HEK293T (cell line): Measurements from ENCODE around the gene GPN3.
A peak's percentile ranks its signal among the peaks of the same experiment; 100 is the strongest.
"Not testable (repeated sequence)": the region's sequence is repeated elsewhere in the genome, so short reads cannot be mapped to it uniquely, and the experiment has no call there.

Experiments used
- CTCF ChIA-PET: fragments of 350-600 bp; formaldehyde crosslinking; extraction: SDS; loops from one replicate; lab custom pipeline; 2021; ENCODE audit warnings: antibody characterized with exemption, inconsistent platforms; lab: Yijun Ruan, JAX
- POLR2A ChIA-PET: fragments of 350-600 bp; formaldehyde crosslinking; extraction: SDS; loops from one replicate; lab custom pipeline; 2020; ENCODE audit warnings: antibody characterized with exemption, inconsistent platforms; lab: Yijun Ruan, JAX
- DNase-seq: peaks from one replicate; pipeline ENCODE4 v3.0.0; 2012; ENCODE audit warnings: mixed read lengths; ENCODE audit errors: extremely low spot score
- ARNT ChIP-seq: fragments of 450-650 bp; IDR thresholded peaks from 2 replicates; pipeline ENCODE4 v1.6.1; 2017; ENCODE audit warnings: mild to moderate bottlenecking
- BHLHE40 ChIP-seq: fragments of 450-650 bp; IDR thresholded peaks from 2 replicates; pipeline ENCODE4 v1.6.1; 2016; ENCODE audit warnings: mild to moderate bottlenecking, moderate library complexity, borderline replicate concordance
- CTBP1 ChIP-seq: fragments of 450-650 bp; IDR thresholded peaks from 2 replicates; pipeline ENCODE4 v1.6.1; 2016; ENCODE audit warnings: borderline replicate concordance
- ELF4 ChIP-seq: fragments of 450-650 bp; IDR thresholded peaks from 2 replicates; pipeline ENCODE4 v1.6.1; 2017; ENCODE audit warnings: antibody characterized with exemption
- FOXA1 ChIP-seq: fragments of 450-650 bp; IDR thresholded peaks from 2 replicates; pipeline ENCODE4 v1.6.1; 2016; ENCODE audit warnings: mild to moderate bottlenecking
- FOXK2 ChIP-seq: fragments of 450-650 bp; IDR thresholded peaks from 2 replicates; pipeline ENCODE4 v1.6.1; 2016; ENCODE audit warnings: mild to moderate bottlenecking
- FOXM1 ChIP-seq: fragments of 450-650 bp; IDR thresholded peaks from 2 replicates; pipeline ENCODE4 v1.6.1; 2017; ENCODE audit warnings: mild to moderate bottlenecking, borderline replicate concordance
- HDGF ChIP-seq: fragments of 450-650 bp; IDR thresholded peaks from 2 replicates; pipeline ENCODE4 v1.6.1; 2017; ENCODE audit warnings: antibody characterized with exemption, borderline replicate concordance
- L3MBTL2 ChIP-seq: fragments of 450-650 bp; conservative IDR thresholded peaks from 2 replicates; pipeline ENCODE4 v1.6.1; 2016; ENCODE audit warnings: mild to moderate bottlenecking
- LEF1 ChIP-seq: fragments of 450-650 bp; IDR thresholded peaks from 2 replicates; pipeline ENCODE4 v1.6.1; 2017; ENCODE audit warnings: mild to moderate bottlenecking, borderline replicate concordance
- NFRKB ChIP-seq: fragments of 450-650 bp; IDR thresholded peaks from 2 replicates; pipeline ENCODE4 v1.6.1; 2016; ENCODE audit warnings: mild to moderate bottlenecking, moderate library complexity
- SP1 ChIP-seq: fragments of 450-650 bp; IDR thresholded peaks from 2 replicates; pipeline ENCODE4 v1.6.1; 2017
- SUZ12 ChIP-seq: fragments of 450-650 bp; IDR thresholded peaks from 2 replicates; pipeline ENCODE4 v1.6.1; 2016; ENCODE audit warnings: mild to moderate bottlenecking
- TARDBP ChIP-seq: fragments of 450-650 bp; IDR thresholded peaks from 2 replicates; pipeline ENCODE4 v1.6.1; 2016
- ZNF384 ChIP-seq: fragments of 450-650 bp; IDR thresholded peaks from 2 replicates; pipeline ENCODE4 v1.6.1; 2016
- TF ChIP-seq, protein P1 (sequence below): fragments of 450-650 bp; IDR thresholded peaks from 2 replicates; pipeline ENCODE4 v1.6.1; 2016

GPN3 gene

DNA sequence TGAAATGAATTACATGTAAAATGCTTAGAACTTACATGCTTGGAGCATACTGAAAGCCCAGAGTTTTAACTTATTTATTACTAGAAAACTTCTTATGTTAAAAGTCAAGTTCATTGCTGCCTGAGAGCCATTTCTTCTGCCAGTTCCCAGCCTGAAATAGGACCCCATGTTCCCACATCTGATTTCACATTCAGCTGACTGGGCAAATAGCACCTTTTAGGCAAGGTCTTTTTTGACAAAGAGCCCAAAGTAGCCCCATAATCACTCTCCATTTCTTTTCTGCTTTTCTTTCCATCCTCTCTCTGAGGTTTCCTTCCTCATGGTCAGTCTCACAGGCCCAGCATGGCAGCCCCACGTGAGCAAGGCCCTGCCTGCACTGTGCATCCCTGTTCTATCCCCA, 16.8 kb downstream of the GPN3 start:
- DNase-seq: no peak
- ChIA-PET POLR2A (interaction anchor here (1.8 kb wide), 1 partner anchor 8 kb away, joined by 8 read pairs; no protein-coding TSS in a partner anchor), CTCF (no interaction called here)
- TF ChIP-seq CTBP1 (no peak), HDGF (no peak), ARNT (no peak), NFRKB (no peak), ELF4 (no peak), LEF1 (no peak), BHLHE40 (no peak), FOXA1 (no peak), L3MBTL2 (no peak), FOXK2 (no peak), FOXM1 (no peak), TARDBP (no peak)
- TF ChIP-seq, protein P1, sequence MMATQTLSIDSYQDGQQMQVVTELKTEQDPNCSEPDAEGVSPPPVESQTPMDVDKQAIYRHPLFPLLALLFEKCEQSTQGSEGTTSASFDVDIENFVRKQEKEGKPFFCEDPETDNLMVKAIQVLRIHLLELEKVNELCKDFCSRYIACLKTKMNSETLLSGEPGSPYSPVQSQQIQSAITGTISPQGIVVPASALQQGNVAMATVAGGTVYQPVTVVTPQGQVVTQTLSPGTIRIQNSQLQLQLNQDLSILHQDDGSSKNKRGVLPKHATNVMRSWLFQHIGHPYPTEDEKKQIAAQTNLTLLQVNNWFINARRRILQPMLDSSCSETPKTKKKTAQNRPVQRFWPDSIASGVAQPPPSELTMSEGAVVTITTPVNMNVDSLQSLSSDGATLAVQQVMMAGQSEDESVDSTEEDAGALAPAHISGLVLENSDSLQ: no peak

DNA sequence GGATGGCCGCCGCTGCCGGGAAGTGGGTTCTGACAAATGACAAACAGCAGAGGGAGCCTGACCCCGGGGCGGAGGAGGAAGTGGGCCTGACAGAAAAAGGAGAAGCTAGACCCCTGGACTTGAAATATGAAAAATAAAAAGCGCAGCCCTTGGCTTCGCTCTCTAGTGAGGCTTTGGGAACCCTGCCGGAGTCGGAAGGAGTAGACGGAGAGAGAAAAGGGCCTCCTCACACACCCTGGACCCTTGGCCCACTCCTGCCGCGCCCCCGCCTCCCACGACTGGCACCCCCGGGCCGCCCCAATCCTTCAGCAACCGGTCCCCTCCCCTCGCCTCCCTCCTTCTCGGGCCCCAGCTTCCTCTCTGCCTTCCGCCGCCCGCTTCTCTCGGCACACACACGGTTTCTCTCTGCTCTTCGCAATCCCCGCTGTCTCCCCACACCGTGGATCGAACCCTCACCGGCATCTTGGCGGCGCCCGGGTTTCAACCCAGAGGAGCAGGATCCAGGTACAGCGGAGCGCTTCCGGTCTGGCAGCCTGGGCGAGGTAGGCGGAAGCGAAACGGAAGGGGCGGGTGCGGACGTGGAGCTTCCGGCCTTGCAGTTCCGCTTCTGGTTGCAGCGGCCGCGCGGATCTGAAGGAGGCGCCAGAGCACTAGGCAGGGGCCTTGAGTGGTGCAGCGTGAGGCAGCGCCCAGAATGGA, 18.1 kb downstream of the GPN3 start, which contains the start of gene ARPC3:
TSS of gene ARPC3 (minus strand) at position 539 of the 699 bp plus-strand sequence. CDS start at position 462, 77 bp downstream.
- TF ChIP-seq FOXA1 (no peak), FOXM1 (no peak), SUZ12 (no peak), CTBP1 (no peak), ARNT (no peak), ZNF384 (no peak), ELF4 (peak; percentile 93), SP1 (no peak), L3MBTL2 (no peak)
- CTCF ChIA-PET: interaction anchor here (0.6 to 1.9 kb wide), 13 partner anchors 16 to 574 kb away, joined by 3 to 15 read pairs (median 5); partner anchors contain the start of genes FAM216A, GPN3 and TCTN1
- POLR2A ChIA-PET: interaction anchor here (0.6 to 2.3 kb wide), 16 partner anchors 9 to 377 kb away, joined by 3 to 49 read pairs (median 4); partner anchors contain the start of genes FAM216A, GPN3 and TCTN1
- DNase-seq: peak; percentile 93

DNA sequence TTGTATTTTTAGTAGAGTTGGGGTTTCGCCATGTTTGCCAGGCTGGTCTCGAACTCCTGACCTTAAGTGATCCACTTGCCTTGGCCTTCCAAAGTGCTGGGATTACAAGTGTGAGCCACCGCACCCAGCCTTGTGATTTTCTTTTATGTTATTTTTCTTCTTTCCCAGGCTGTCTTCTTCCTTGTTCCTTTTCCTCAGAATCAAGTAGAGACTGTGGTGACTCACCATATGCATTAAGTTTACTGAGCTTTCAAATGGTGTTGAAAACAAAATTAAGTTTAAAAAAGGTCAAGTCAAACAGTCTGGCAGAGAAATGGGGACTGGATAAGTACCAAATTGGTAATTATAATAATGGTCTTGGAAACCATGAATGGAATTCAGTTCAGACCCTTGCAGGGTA, 23.6 kb downstream of the GPN3 start:
- no peak for TF ChIP-seq L3MBTL2
- no peak for TF ChIP-seq SP1
- no peak for TF ChIP-seq FOXA1
- TF ChIP-seq ZNF384: no peak
- no peak for TF ChIP-seq BHLHE40
- TF ChIP-seq CTBP1: no peak
- TF ChIP-seq TARDBP: no peak
- TF ChIP-seq NFRKB: no peak
- no peak for TF ChIP-seq HDGF
- no peak for TF ChIP-seq SUZ12
- DNase-seq: no peak
- POLR2A ChIA-PET: no interaction called here
- CTCF ChIA-PET: no interaction called here

DNA sequence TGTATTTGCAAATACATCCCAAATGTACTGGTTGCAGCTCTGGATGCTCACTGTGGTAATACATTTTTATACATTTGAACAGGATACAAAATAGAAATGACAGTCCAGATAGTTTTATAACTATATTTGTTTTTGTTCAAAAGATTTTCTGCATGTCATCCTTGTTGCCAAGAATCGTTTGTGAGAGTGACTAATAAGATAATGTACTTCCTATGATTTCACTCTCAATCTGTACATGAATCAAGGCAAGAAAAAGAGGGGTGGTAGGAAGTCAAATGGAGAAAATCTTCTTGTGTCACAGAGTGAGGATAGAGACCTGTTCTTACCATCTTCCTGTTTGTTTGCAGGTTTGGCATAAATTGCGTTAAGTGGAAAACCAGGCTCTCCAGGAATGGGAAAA, 31.8 kb downstream of the GPN3 start:
- CTCF ChIA-PET: no interaction called here
- POLR2A ChIA-PET: no interaction called here
- no peak for TF ChIP-seq FOXA1
- no peak for TF ChIP-seq NFRKB
- TF ChIP-seq, protein P1: no peak
- no peak for TF ChIP-seq SUZ12
- no peak for TF ChIP-seq TARDBP
- no peak for TF ChIP-seq L3MBTL2
- no peak for TF ChIP-seq ARNT
- TF ChIP-seq BHLHE40: no peak
- TF ChIP-seq ELF4: no peak
- TF ChIP-seq LEF1: no peak
- DNase-seq: no peak

DNA sequence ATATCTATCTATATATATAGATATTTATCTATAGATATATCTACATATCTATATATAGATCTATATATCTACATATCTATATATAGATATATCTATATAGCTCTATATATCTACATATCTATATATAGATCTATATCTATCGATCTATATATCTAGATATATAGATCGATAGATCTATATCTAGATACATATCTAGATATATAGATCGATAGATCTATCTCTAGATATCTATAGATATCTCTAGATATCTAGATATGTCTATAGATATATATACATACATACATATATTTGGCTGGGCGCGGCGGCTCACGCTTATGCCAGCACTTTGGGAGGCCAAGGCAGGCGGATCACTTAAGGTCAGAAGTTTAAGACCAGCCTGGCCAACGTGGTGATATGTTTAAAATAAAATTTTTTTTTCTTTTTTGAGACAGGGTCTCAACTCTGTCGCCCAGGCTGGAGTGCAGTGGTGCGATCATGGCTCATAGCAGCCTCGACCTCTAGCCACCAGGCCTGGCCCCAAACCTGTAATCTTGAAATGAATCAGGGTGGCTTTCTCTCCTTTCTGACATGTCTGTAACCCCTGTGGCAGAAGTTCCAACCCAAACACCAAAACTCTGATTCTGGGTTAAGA, 36.0 kb downstream of the GPN3 start:
- POLR2A ChIA-PET: interaction anchor here (0.7 to 2.0 kb wide), 6 partner anchors 11 to 61 kb away, joined by 3 to 12 read pairs (median 3); partner anchors contain the start of genes ANAPC7 and GPN3
- no peak for DNase-seq
- CTCF ChIA-PET: interaction anchor here (0.7 to 2.1 kb wide), 17 partner anchors 11 to 589 kb away, joined by 3 to 34 read pairs (median 5); partner anchors contain the start of gene ARPC3
- TF ChIP-seq SP1 (no peak), FOXA1 (no peak), SUZ12 (no peak), LEF1 (no peak), CTBP1 (no peak), ZNF384 (no peak), ELF4 (no peak), FOXK2 (no peak)
- TF ChIP-seq, protein P1: no peak

DNA sequence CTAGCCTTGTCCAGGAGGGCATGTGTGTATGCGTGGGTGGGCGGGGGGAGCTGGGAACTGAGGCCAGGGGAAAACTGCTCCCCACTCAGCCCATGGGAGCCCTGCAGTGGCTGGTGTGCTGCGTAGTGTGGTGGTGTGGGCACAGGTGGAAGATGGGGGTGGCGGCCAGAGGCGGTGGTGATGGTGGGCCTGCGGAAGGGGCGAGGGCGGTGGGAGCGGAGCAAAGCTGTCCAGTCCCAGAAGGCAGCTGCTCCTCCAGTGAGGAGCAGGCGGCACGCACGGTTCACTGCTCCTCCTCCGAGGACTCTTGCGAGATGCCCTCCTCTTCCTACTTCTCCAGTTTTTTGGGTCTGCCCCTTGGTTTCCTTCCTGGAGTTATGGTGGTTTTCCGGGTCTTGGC, 38.4 kb downstream of the GPN3 start:
- POLR2A ChIA-PET, CTCF ChIA-PET, DNase-seq: not testable (repeated sequence)
